Measurements from ENCODE around the gene QRFP.

- TF ChIP-seq CTCF (IDR thresholded peaks at IDR 0.05) (no peak), ZFX (IDR thresholded peaks at IDR 0.05; ENCODE audit: borderline replicate concordance) (no peak)
These were observed 53.3 kb downstream of the QRFP start for GRCh38 chr9:130843049-130843908.

Data from 22Rv1 (cell line).